Activated CD8-positive, alpha-beta T cell treated with anti-CD3 and anti-CD28 coated beads, Interleukin-2, amount 10 ng/mL, durations not matched to agents 7 days and 5 days (primary cell): ENCODE results near the gene TACR1. TPM values are rescaled to one million over a fixed set of nuclear protein-coding genes. Genes with fewer than 3 reads are reported as not detected.

Experiments used
- ATAC-seq: fragments of 150-1000 bp; cut with Tn5 transposase; one replicate; pipeline ENCODE4 v1.10.0; 2021; ENCODE audit warnings: moderate library complexity
- CTCF ChIA-PET: fragments of 350-600 bp; sonication (Branson Sonifier 250); formaldehyde crosslinking; loops from one replicate; lab custom pipeline; 2021; ENCODE audit warnings: antibody characterized with exemption; lab: Charles Lee
- POLR2A ChIA-PET: fragments of 350-600 bp; sonication (Branson Sonifier 250); formaldehyde crosslinking; loops from one replicate; lab custom pipeline; 2021; ENCODE audit warnings: antibody characterized with exemption; lab: Charles Lee
- DNase-seq: peaks from one replicate; pipeline ENCODE4 v3.0.0-alpha.2; 2020
- H3K27ac Mint-ChIP-seq: one replicate; pipeline ENCODE4 v1.8.0; 2021; ENCODE audit warnings: mild to moderate bottlenecking, mixed read lengths
- H3K27me3 Mint-ChIP-seq: one replicate; pipeline ENCODE4 v1.8.0; 2021; ENCODE audit warnings: low read depth, mixed read lengths
- H3K36me3 Mint-ChIP-seq: one replicate; pipeline ENCODE4 v1.8.0; 2021; ENCODE audit warnings: low read depth, mixed read lengths
- H3K4me1 Mint-ChIP-seq: one replicate; pipeline ENCODE4 v1.8.0; 2021; ENCODE audit warnings: low read depth, mixed read lengths
- H3K4me3 Mint-ChIP-seq: one replicate; pipeline ENCODE4 v1.8.0; 2021; ENCODE audit warnings: mild to moderate bottlenecking, mixed read lengths
- H3K9me3 Mint-ChIP-seq: one replicate; pipeline ENCODE4 v1.8.0; 2022; ENCODE audit warnings: mixed read lengths; ENCODE audit not compliant: insufficient read depth
- total RNA-seq, 2 experiments: library from RNA; stranded (reverse); gene quantifications; one replicate each; pipeline ENCODE4 v1.2.3, GENCODE V29; 2021

The TACR1 gene
- total RNA-seq, 2 experiments from 2014 or later: not detected

DNA sequence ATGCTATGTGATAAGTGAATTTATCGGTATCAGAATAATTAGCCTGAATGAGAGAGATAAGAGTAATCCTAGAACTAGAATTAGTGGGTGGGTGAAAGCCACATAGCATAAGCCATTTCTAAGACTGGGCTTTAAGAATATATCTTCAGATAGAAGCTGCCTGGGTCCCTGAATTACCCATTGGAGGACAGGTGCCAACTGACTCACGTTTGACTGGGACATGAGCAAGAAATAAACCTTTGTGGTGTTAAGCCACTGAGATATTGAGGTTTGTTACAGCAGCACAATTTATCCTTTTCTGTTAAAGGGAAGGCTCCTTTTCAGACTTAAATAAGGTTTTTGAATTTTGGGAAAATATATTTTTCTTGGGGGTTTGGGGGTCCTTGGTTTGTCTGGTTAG, 145.0 kb downstream of the TACR1 start:
- Mint-ChIP-seq H3K27ac (no peak overlapping the region), H3K9me3 (no peaks in the 10 kb centered on the region), H3K4me1 (peaks cover 4% of the 10 kb centered on the region), H3K4me3 (no peak overlapping the region), H3K36me3 (no peaks in the 10 kb centered on the region), H3K27me3 (no peaks in the 10 kb centered on the region)
- DNase-seq: no peak
- ChIA-PET POLR2A (no interaction called here), CTCF (interaction anchor here (3.5 kb wide), 1 partner anchor 11 kb away, joined by 12 read pairs; no protein-coding TSS in a partner anchor)
- no peak for ATAC-seq

DNA sequence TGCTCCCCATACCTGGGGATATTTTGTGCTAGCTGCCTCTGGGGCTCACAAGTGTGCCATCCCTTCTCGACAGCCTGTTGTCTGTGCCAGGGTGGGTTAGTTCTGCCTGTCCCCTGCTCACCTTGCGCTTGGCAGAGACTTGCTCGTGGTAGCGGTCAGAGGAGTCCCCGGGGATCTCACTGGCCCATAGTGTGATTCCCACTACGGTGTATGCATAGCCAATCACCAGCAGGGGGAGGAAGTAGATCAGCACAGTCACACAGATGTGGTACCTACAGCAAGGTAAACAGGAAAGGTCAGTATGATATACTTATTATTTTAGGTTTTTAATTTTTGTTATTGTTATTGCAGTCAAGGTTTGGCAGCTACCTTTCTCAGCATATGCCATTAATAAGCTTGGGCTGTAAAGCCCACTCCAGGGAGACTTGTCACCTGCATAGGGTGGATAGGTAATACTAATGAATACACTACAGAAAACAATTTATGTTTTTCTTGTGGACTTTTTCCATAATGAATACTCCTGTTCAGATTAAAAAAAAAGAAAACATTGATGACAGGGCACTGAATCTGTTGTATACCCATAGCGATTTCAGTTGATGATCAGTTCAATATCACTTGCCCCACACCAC, 145.7 kb downstream of the TACR1 start:
- ChIA-PET POLR2A (no interaction called here), CTCF (interaction anchor here (3.5 kb wide), 1 partner anchor 12 kb away, joined by 12 read pairs; no protein-coding TSS in a partner anchor)
- Mint-ChIP-seq H3K4me3 (no peak overlapping the region), H3K4me1 (peaks cover 4% of the 10 kb centered on the region), H3K9me3 (no peaks in the 10 kb centered on the region), H3K27me3 (no peaks in the 10 kb centered on the region), H3K36me3 (no peaks in the 10 kb centered on the region), H3K27ac (no peak overlapping the region)
- DNase-seq (peak; percentile 26), ATAC-seq (no peak)

GRCh38 chr2:75047992-75048625, 151.2 kb downstream of the TACR1 start:
- ChIA-PET CTCF (no interaction called here), POLR2A (no interaction called here)
- no peaks in the 10 kb centered on the region for H3K27me3 Mint-ChIP-seq
- no peak overlapping the region for H3K4me3 Mint-ChIP-seq
- H3K36me3 Mint-ChIP-seq: no peaks in the 10 kb centered on the region
- ATAC-seq: no peak
- H3K9me3 Mint-ChIP-seq: no peaks in the 10 kb centered on the region
- H3K27ac Mint-ChIP-seq: no peak overlapping the region
- no peaks in the 10 kb centered on the region for H3K4me1 Mint-ChIP-seq
- no peak for DNase-seq

DNA sequence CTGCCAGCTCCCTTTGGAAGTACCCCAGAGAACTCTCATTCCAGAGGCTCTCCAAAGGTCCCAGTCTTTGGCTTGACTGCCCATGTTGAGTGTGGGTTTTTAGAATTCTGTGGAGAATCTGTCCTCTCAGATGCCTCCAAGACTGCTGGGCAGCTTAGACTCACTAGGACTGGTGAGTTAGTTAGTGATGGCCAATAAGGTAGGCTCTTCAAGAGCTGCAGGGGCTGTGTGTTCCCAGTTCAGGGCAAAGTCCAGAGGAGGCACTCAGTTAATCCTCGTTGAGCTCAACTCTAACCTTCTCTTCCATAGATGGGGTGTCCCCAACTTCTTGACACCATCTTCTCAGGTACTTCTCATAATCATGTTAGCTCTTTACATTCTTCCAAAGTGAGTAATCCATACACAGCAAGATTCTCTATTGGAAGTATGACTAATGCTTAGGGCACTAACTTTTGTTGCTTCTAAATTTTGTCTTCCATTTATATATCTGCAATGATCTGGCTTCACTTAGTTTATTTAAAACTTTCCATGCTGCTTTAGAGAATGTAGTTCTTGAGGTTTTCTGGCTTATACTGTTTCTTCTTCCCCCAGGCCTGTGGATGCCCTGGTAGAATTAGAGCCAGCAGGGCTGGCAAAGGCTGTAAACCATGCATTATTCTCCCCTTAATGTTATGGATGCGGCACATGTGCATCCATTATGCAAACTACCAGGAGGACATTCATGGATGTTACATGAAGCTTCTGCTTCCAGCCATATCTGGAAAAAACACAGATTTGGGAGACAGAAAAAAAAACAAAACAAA, 151.9 kb downstream of the TACR1 start:
- no peaks in the 10 kb centered on the region for H3K36me3 Mint-ChIP-seq

GRCh38 chr2:75045526-75046050, 153.7 kb downstream of the TACR1 start:
- ATAC-seq (no peak), DNase-seq (no peak)
- Mint-ChIP-seq H3K4me3 (no peak overlapping the region), H3K36me3 (no peaks in the 10 kb centered on the region), H3K27me3 (no peaks in the 10 kb centered on the region), H3K4me1 (no peaks in the 10 kb centered on the region), H3K9me3 (no peaks in the 10 kb centered on the region), H3K27ac (no peak overlapping the region)
- CTCF ChIA-PET: interaction anchor here (0.8 to 1.0 kb wide), 2 partner anchors 19 to 29 kb away, joined by 3 read pairs; no protein-coding TSS in a partner anchor
- POLR2A ChIA-PET: no interaction called here

More for the DNA sequence above, 151.9 kb downstream of the TACR1 start:
- Mint-ChIP-seq H3K4me1 (no peaks in the 10 kb centered on the region), H3K27me3 (no peaks in the 10 kb centered on the region), H3K9me3 (no peaks in the 10 kb centered on the region), H3K27ac (no peak overlapping the region), H3K4me3 (no peak overlapping the region)
- POLR2A ChIA-PET: no interaction called here
- DNase-seq: no peak
- CTCF ChIA-PET: interaction anchor here (1.1 kb wide), 1 partner anchor 149 kb away, joined by 3 read pairs; no protein-coding TSS in a partner anchor
- no peak for ATAC-seq

DNA sequence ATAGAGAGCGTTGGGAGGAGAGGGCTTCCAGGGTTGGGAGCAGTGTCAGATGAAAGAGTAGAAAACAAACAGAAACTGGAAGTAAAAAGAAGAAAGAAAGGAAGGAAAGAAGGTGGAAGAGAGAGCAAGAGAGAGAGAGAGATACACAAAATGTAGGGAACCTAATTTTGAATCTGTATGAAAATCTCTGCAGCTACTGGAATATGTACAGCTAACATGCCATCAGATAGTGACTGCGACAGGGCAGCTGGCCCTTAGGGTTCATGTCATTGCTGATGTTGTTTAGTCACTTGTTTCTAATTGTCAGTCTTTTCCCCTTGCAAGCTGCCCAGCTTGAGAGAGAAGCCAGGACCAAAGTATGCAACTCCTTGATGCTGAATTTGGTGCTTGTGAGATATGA, 155.0 kb downstream of the TACR1 start:
- CTCF ChIA-PET: no interaction called here
- ATAC-seq (no peak), DNase-seq (no peak)
- POLR2A ChIA-PET: interaction anchor here (0.5 kb wide), 1 partner anchor 18 kb away, joined by 3 read pairs; no protein-coding TSS in a partner anchor
- Mint-ChIP-seq H3K4me3 (no peak overlapping the region), H3K4me1 (no peaks in the 10 kb centered on the region), H3K9me3 (no peaks in the 10 kb centered on the region), H3K27ac (no peak overlapping the region), H3K36me3 (no peaks in the 10 kb centered on the region), H3K27me3 (no peaks in the 10 kb centered on the region)

DNA sequence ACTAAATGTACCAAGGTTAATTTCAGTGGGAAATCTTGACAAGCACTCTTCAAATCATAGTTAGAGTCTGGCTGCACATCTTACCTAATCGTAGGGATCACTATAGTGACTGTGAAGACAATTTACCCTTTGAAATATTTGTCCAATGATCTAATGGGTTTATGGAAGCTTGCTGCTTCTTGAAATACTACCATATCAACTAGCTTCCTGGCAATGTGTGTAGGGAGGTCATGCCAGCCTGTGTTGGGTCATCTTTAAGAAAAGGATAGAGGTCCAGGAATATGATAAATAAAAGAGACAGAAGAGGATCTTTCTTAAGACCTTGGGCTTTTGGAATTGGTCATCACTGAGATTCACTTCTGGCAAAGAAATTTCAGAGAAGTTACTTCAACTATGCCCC, 156.5 kb downstream of the TACR1 start:
- H3K4me3 Mint-ChIP-seq: no peak overlapping the region
- no peaks in the 10 kb centered on the region for H3K27me3 Mint-ChIP-seq
- ATAC-seq (no peak), DNase-seq (no peak)
- H3K9me3 Mint-ChIP-seq: no peaks in the 10 kb centered on the region
- H3K27ac Mint-ChIP-seq: no peak overlapping the region
- H3K36me3 Mint-ChIP-seq: no peaks in the 10 kb centered on the region
- POLR2A ChIA-PET: no interaction called here
- no peaks in the 10 kb centered on the region for H3K4me1 Mint-ChIP-seq
- CTCF ChIA-PET: no interaction called here

GRCh38 chr2:75041731-75042600, 157.4 kb downstream of the TACR1 start:
- Mint-ChIP-seq H3K4me1 (no peaks in the 10 kb centered on the region), H3K27me3 (no peaks in the 10 kb centered on the region), H3K27ac (no peak overlapping the region), H3K9me3 (no peaks in the 10 kb centered on the region), H3K36me3 (no peaks in the 10 kb centered on the region), H3K4me3 (no peak overlapping the region)
- ChIA-PET CTCF (interaction anchor here (1.4 kb wide), 1 partner anchor 17 kb away, joined by 3 read pairs; no protein-coding TSS in a partner anchor), POLR2A (no interaction called here)
- ATAC-seq (no peak), DNase-seq (no peak)

DNA sequence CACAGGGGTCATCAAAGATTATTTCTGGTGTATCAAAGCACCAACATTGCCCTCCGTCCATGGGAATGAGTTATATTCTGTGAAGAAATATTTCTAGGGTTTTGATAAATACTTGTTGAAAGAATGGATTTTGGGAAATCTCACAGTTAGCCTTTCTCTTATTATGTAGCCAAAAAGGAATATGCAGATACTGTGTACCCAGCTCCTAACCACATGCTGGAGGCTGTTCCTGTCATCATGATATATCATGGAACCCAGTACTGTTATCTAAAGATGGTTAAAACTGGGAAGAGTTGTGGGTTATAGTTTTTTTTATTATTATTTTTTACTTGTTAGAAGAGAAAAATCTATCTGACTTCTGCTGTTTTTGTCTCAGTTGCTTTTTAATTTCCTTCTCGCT, 158.1 kb downstream of the TACR1 start:
- H3K4me1 Mint-ChIP-seq: no peaks in the 10 kb centered on the region
- ChIA-PET POLR2A (no interaction called here), CTCF (interaction anchor here (1.4 kb wide), 1 partner anchor 16 kb away, joined by 3 read pairs; no protein-coding TSS in a partner anchor)
- no peak overlapping the region for H3K4me3 Mint-ChIP-seq
- no peaks in the 10 kb centered on the region for H3K36me3 Mint-ChIP-seq
- ATAC-seq (no peak), DNase-seq (no peak)
- H3K27me3 Mint-ChIP-seq: no peaks in the 10 kb centered on the region
- H3K27ac Mint-ChIP-seq: no peak overlapping the region
- H3K9me3 Mint-ChIP-seq: no peaks in the 10 kb centered on the region

DNA sequence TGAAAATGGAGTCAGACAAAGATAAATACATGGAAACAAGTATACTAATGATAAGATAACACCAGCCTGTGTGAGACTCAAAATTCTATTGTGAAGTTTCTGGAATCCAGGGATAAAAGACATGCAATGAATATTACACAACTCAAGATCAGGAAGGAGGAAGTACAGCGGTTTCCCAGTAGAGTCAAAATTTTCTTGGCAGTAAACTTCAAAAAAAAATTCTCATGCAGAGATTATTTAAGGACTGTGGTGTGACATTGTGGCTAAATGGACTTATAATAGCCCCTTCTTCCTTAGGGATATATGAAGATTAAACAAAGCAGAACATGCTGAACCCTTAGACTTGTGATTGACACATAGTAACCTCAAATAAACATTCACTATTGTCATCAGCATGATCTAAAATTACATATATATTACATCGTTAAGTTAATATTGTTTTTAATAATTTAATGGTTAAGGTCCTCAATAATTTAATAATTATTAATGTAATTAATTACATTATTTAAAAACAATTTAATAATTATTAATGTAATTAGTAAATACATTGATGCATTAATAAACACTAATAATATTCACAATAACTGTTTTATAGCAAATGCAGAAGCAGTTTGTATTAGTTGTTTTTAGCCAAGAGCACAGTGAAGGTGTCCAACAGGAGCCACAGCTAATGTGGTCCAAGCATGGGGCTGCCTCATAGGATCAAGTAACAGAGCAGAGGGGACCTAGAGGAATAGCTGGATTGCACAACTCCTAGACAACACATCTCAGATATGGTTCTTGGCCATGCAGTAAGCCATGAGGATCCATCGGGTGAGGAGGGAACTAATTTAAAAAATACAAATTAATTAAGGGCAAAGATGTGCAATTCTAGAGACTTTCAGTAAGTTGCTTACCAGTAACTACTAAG, 163.6 kb downstream of the TACR1 start:
- ATAC-seq: no peak
- ChIA-PET POLR2A (no interaction called here), CTCF (no interaction called here)
- H3K36me3 Mint-ChIP-seq: no peaks in the 10 kb centered on the region
- no peaks in the 10 kb centered on the region for H3K27me3 Mint-ChIP-seq
- no peak for DNase-seq
- no peak overlapping the region for H3K27ac Mint-ChIP-seq
- H3K9me3 Mint-ChIP-seq: no peaks in the 10 kb centered on the region
- peaks cover 11% of the 10 kb centered on the region for H3K4me1 Mint-ChIP-seq
- no peak overlapping the region for H3K4me3 Mint-ChIP-seq
